Spleen (tissue), 7 donors: ENCODE data around the gene PXT1.

Source experiments
- CTCF ChIP-seq, 11 experiments: fragments of 200-600 bp in 7 of 11; fragments of 450-650 bp in 4 of 11; sonication (generic) in 4 of 11; IDR thresholded peaks in 8 of 11; conservative IDR thresholded peaks in 3 of 11; 1 replicate in 7 of 11; 2 replicates in 4 of 11; pipeline versions ENCODE4 v1.4.0 to v1.8.0; 2016 to 2021; ENCODE audit warnings: antibody characterized with exemption in 11 of 11, inconsistent platforms in 4 of 11, mild to moderate bottlenecking in 1 of 11
- POLR2AphosphoS5 ChIP-seq, 3 donors: sonication (generic); formaldehyde crosslinking; IDR thresholded peaks; one replicate each; pipeline ENCODE4 v1.5.1; 2017; ENCODE audit warnings: antibody characterized with exemption in 3 of 3
- donor health status: DM: no; HTN: no; CAD: no; lungs with moderate emphysema.
- donor health status: DM: no; HTN: no; CAD: no.
- donor health status: DM: no; HTN: no; CAD: no.

- TF ChIP-seq CTCF (IDR thresholded peaks at IDR 0.05 in 8 of 11, conservative IDR thresholded peaks at IDR 0.05 in 3 of 11) (no peak), POLR2AphosphoS5 (IDR thresholded peaks at IDR 0.05) (no peak)
Measured at GRCh38 chr6:36467625-36468024, 25.0 kb upstream of the PXT1 start.
